ENCODE results near the gene CECR2. TPM values are rescaled to one million over a fixed set of nuclear protein-coding genes. Genes with fewer than 3 reads are reported as not detected.
"Not testable (repeated sequence)": the region's sequence is repeated elsewhere in the genome, so short reads cannot be mapped to it uniquely, and the experiment has no call there.

Gene CECR2
- total and polyA plus RNA-seq, 7 donors: 1.7 to 24.1 (median 19.6) TPM

GRCh38 chr22:17512960-17513359 lies 143.7 kb downstream of the CECR2 start:
- 89 to 91% (median 89%) methylated on average over 4 of the region's 4 CpGs for WGBS, 3 donors
- DNase-seq (no peak), ATAC-seq (no peak)
- H3K9me3 ChIP-seq: no peaks in the 10 kb centered on the region
- H3K27me3 ChIP-seq (ENCODE audit: insufficient read depth in 3 of 3, low read length in 2 of 3): no peaks in the 10 kb centered on the region
- peaks cover 12% of the 10 kb centered on the region for H3K4me1 ChIP-seq
- no peak overlapping the region for H3K4me3 ChIP-seq
- peaks cover 3 to 57% of the 10 kb centered on the region in 2 donors for H3K36me3 ChIP-seq (ENCODE audit: insufficient read depth in 1 of 2, low read depth in 1 of 2)
- intact Hi-C loops (cut with DNase I): no loop called here
- TF ChIP-seq CTCF (IDR thresholded peaks at IDR 0.05): no peak
- H3K27ac ChIP-seq: no peak overlapping the region

- DNase-seq: no peak
- Histone ChIP-seq H3K4me1 (peaks cover 15% of the 10 kb centered on the region), H3K9me3 (no peaks in the 10 kb centered on the region), H3K4me3 (no peak overlapping the region), H3K36me3 (ENCODE audit: insufficient read depth in 1 of 2, low read depth in 1 of 2) (peaks cover 3 to 50% of the 10 kb centered on the region in 2 donors), H3K27ac (no peak overlapping the region), H3K27me3 (ENCODE audit: insufficient read depth in 3 of 3, low read length in 2 of 3) (no peaks in the 10 kb centered on the region)
- WGBS, 3 donors: 16 to 31% (median 31%) methylated on average over 2 of the region's 2 CpGs
- intact Hi-C loops (cut with DNase I): no loop called here
- peak in 2 of 4 donors; percentile 13 to 43 for ATAC-seq
- no peak for TF ChIP-seq CTCF (IDR thresholded peaks at IDR 0.05)
These were observed 144.4 kb downstream of the CECR2 start for GRCh38 chr22:17513612-17514011.

GRCh38 chr22:17514084-17514483 lies 144.8 kb downstream of the CECR2 start:
- intact Hi-C loops (cut with DNase I): no loop called here
- peak in 3 of 4 donors; percentile 25 to 69 (median 51) for ATAC-seq

GRCh38 chr22:17518406-17518805 lies 149.1 kb downstream of the CECR2 start:
- no peak for DNase-seq
- peak in 3 of 4 donors; percentile 44 to 67 (median 64) for ATAC-seq
- TF ChIP-seq CTCF (IDR thresholded peaks at IDR 0.05): no peak
- Histone ChIP-seq H3K4me3 (no peak overlapping the region), H3K4me1 (peaks cover 14% of the 10 kb centered on the region), H3K9me3 (no peaks in the 10 kb centered on the region), H3K36me3 (ENCODE audit: insufficient read depth in 1 of 2, low read depth in 1 of 2) (peaks cover 3 to 17% of the 10 kb centered on the region in 2 donors), H3K27ac (peak overlapping the region; percentile 8), H3K27me3 (ENCODE audit: insufficient read depth in 3 of 3, low read length in 2 of 3) (no peaks in the 10 kb centered on the region)
- 12 to 28% (median 16%) methylated on average over 3 of the region's 3 CpGs for WGBS, 3 donors
- intact Hi-C loops (cut with DNase I): no loop called here

More at GRCh38 chr22:17514084-17514483, 144.8 kb downstream of the CECR2 start:
- Histone ChIP-seq H3K27ac (no peak overlapping the region), H3K9me3 (no peaks in the 10 kb centered on the region), H3K27me3 (ENCODE audit: insufficient read depth in 3 of 3, low read length in 2 of 3) (no peaks in the 10 kb centered on the region), H3K4me3 (no peak overlapping the region), H3K4me1 (peaks cover 15% of the 10 kb centered on the region), H3K36me3 (ENCODE audit: insufficient read depth in 1 of 2, low read depth in 1 of 2) (peaks cover 3 to 46% of the 10 kb centered on the region in 2 donors)
- DNase-seq: no peak
- TF ChIP-seq CTCF (IDR thresholded peaks at IDR 0.05): no peak
- WGBS, 3 donors: 30 to 42% (median 36%) methylated on average over 7 of the region's 7 CpGs

GRCh38 chr22:17521971-17522370 lies 152.7 kb downstream of the CECR2 start:
- DNase-seq; ATAC-seq; H3K4me1 ChIP-seq; intact Hi-C loops (cut with DNase I); H3K9me3 ChIP-seq; H3K27me3 ChIP-seq (ENCODE audit: insufficient read depth in 3 of 3, low read length in 2 of 3); H3K4me3 ChIP-seq; H3K27ac ChIP-seq: not testable (repeated sequence)
- H3K36me3 ChIP-seq (ENCODE audit: insufficient read depth in 1 of 2, low read depth in 1 of 2): peaks cover 0 to 21% of the 10 kb centered on the region in 2 donors
- WGBS, 3 donors: 92 to 100% (median 100%) methylated on average over 1 of the region's 1 CpG
